Fibroblast of skin of left quadriceps (primary cell): ENCODE measurements around the gene TMEM62.

Experiments used
- DNase-seq, 2 experiments: peaks; one replicate each; pipeline ENCODE4 v3.0.0-alpha.2; 2013; ENCODE audit warnings: low read depth in 2 of 2

TMEM62 gene

DNA sequence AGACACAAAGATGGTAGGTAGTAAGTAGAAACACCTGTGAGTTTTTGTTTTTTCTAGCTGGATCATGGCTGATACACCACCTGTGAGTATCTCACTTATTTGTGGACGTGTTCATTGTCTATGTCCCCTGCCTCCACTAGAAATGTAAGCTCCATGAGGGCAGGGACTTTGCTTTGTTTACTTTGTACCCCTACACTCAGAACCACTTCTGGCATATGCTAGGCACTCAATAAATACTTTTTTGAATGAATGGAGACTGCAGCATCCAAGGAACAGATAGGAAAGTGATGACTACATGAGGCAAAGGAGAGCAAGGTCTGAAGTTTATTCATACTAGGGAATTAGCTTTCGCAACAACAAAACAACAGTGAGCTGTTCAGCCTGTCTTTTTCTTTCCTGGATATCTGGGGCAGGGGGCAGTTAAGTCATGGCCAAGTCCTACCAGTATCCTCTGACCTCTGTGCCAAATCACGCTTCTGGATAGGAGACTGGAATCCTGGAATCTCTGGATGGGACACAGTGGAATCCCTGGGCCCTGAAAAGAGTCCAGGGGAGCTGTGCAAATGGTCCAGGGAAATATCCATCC is 99.0 kb downstream of the TMEM62 start:
- no peak for DNase-seq
